Measurements from ENCODE around the gene BICRAL.
"Not testable (repeated sequence)": the region's sequence is repeated elsewhere in the genome, so short reads cannot be mapped to it uniquely, and the experiment has no call there.

BICRAL gene

GRCh38 chr6:42781796-42782688 is at the start of gene BICRAL:
Gene BICRAL, plus strand, starts transcription at chr6:42782052. Its CDS starts 39,971 bp downstream, at chr6:42822023.
- peak; percentile 82 for DNase-seq

- not testable (repeated sequence) for DNase-seq
Observed at GRCh38 chr6:42733867-42734481, 47.9 kb upstream of the BICRAL start.

- DNase-seq = no peak
Observed at GRCh38 chr6:42735976-42736375, 45.9 kb upstream of the BICRAL start.

GRCh38 chr6:42740725-42741124 is 41.1 kb upstream of the BICRAL start:
- DNase-seq = no peak

GRCh38 chr6:42742116-42742894 is 39.5 kb upstream of the BICRAL start:
- no peak for DNase-seq

GRCh38 chr6:42744351-42744893 is 37.4 kb upstream of the BICRAL start:
- DNase-seq = no peak

GRCh38 chr6:42745083-42745639 is 36.7 kb upstream of the BICRAL start:
- peak; percentile 37 for DNase-seq

- DNase-seq = peak; percentile 93
Observed at GRCh38 chr6:42745640-42746462, 36.0 kb upstream of the BICRAL start, which contains the start of gene TBCC. Gene TBCC, minus strand, starts transcription at chr6:42746103. Its CDS starts 30 bp downstream, at chr6:42746073.

GRCh38 chr6:42746463-42747391 is 35.1 kb upstream of the BICRAL start:
- DNase-seq = peak; percentile 81

GRCh38 chr6:42748203-42748898 is 33.5 kb upstream of the BICRAL start:
- no peak for DNase-seq

- DNase-seq = no peak
Observed at GRCh38 chr6:42751055-42751454, 30.8 kb upstream of the BICRAL start.

- no peak for DNase-seq
Observed at GRCh38 chr6:42754759-42755158, 27.1 kb upstream of the BICRAL start.

- DNase-seq = no peak
Observed at GRCh38 chr6:42756722-42757121, 25.1 kb upstream of the BICRAL start.

- DNase-seq = no peak
Observed at GRCh38 chr6:42758756-42759430, 23.0 kb upstream of the BICRAL start.

- DNase-seq = no peak
Observed at GRCh38 chr6:42761287-42762067, 20.4 kb upstream of the BICRAL start.

GRCh38 chr6:42762426-42762859 is 19.4 kb upstream of the BICRAL start:
- DNase-seq = no peak

GRCh38 chr6:42762950-42763349 is 18.9 kb upstream of the BICRAL start:
- no peak for DNase-seq

- DNase-seq = no peak
Observed at GRCh38 chr6:42764911-42765648, 16.8 kb upstream of the BICRAL start.
